ENCODE measurements around the gene C3orf49.

DNA sequence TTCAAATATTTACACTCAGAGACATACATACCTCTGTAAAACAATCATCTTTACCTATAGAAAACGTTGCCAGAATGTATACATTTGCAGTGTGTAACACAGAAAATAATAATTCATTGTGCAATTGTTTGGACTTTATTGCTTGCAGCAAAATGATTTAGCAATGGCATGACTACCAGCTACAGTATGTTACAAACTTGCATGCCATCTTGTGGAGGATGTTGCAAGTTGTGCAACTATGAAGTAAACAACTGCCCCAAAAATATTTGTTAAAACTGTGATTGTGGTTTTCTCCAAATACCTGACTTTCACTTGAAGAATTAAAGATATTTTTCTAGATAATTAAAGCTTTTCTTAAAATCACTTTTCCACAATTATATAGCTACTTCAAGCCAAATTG lies 27.1 kb upstream of the C3orf49 start:
- TF ChIP-seq, protein P1, sequence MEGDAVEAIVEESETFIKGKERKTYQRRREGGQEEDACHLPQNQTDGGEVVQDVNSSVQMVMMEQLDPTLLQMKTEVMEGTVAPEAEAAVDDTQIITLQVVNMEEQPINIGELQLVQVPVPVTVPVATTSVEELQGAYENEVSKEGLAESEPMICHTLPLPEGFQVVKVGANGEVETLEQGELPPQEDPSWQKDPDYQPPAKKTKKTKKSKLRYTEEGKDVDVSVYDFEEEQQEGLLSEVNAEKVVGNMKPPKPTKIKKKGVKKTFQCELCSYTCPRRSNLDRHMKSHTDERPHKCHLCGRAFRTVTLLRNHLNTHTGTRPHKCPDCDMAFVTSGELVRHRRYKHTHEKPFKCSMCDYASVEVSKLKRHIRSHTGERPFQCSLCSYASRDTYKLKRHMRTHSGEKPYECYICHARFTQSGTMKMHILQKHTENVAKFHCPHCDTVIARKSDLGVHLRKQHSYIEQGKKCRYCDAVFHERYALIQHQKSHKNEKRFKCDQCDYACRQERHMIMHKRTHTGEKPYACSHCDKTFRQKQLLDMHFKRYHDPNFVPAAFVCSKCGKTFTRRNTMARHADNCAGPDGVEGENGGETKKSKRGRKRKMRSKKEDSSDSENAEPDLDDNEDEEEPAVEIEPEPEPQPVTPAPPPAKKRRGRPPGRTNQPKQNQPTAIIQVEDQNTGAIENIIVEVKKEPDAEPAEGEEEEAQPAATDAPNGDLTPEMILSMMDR (IDR thresholded peaks at IDR 0.05; ENCODE audit: low read depth, low read length), result no peak
- no peak for TF ChIP-seq POLR2A (IDR thresholded peaks at IDR 0.05; ENCODE audit: extremely low read depth, insufficient read length)

Measured in NB4 (cell line).